Uterus (tissue), 4 donors: ENCODE results near the gene GDF7. TPM values are rescaled to one million over a fixed set of nuclear protein-coding genes. Genes with fewer than 3 reads are reported as not detected.

ENCODE experiments used
- DNase-seq, 2 donors: peaks; one replicate each; pipeline ENCODE4 v3.0.0-alpha.2; 2019 to 2020
- H3K27ac ChIP-seq, 2 donors: fragments of 200-600 bp; sonication (generic); 1 replicate in 1 of 2; 2 replicates in 1 of 2; pipeline ENCODE4 v1.5.1; 2016 to 2018
- H3K27me3 ChIP-seq, 2 donors: fragments of 200-600 bp; sonication (generic); one replicate each; pipeline ENCODE4 v1.5.1; 2018 to 2019; ENCODE audit warnings: control low read depth in 1 of 2
- H3K36me3 ChIP-seq, 2 donors: fragments of 200-600 bp; sonication (generic); one replicate each; pipeline ENCODE4 v1.5.1; 2019; ENCODE audit warnings: control low read depth in 1 of 2
- H3K4me1 ChIP-seq, 2 donors: fragments of 200-600 bp; sonication (generic); one replicate each; pipeline ENCODE4 v1.5.1; 2018 to 2019; ENCODE audit warnings: control low read depth in 1 of 2
- H3K4me3 ChIP-seq, 2 donors: fragments of 200-600 bp; sonication (generic); 1 replicate in 1 of 2; 2 replicates in 1 of 2; pipeline ENCODE4 v1.5.1; 2018 to 2019; ENCODE audit warnings: mild to moderate bottlenecking in 1 of 2
- H3K9me3 ChIP-seq, 2 donors: fragments of 200-600 bp; sonication (generic); one replicate each; pipeline ENCODE4 v1.5.1; 2019; ENCODE audit warnings: control low read depth in 1 of 2
- POLR2A ChIP-seq, 2 donors: fragments of 450-650 bp; IDR thresholded peaks; one replicate each; pipeline ENCODE4 v1.6.1; 2016; ENCODE audit warnings: antibody characterized with exemption in 2 of 2, mild to moderate bottlenecking in 1 of 2, moderate library complexity in 1 of 2
- intact Hi-C: fragments of 100-400 bp; cut with DNase I; formaldehyde crosslinking; loops from one replicate; pipeline ENCODE4 v1.15.1; 2023; ENCODE audit warnings: low total_unique reads
- total RNA-seq, 4 donors: library from RNA; depleted of rRNA in 3 of 4; stranded (reverse); fragments of >200 nt in 3 of 4; gene quantifications; one replicate each; pipeline versions ENCODE4 v1.1.0 to v1.2.4, GENCODE V29; 2014 to 2023
- TF ChIP-seq, protein P1 (sequence below), 4 experiments: fragments of 200-600 bp in 2 of 4; fragments of 450-650 bp in 2 of 4; sonication (generic) in 2 of 4; IDR thresholded peaks; one replicate each; pipeline ENCODE4 v1.5.1; 2016 to 2019; ENCODE audit warnings: antibody characterized with exemption in 4 of 4, mild to moderate bottlenecking in 2 of 4, moderate library complexity in 1 of 4
- donor health status: DM: yes; HTN: yes; CAD: no.

Gene GDF7
- total RNA-seq, 4 donors from 2014 or later = 1.5 to 45.6 (median 5.4) TPM

DNA sequence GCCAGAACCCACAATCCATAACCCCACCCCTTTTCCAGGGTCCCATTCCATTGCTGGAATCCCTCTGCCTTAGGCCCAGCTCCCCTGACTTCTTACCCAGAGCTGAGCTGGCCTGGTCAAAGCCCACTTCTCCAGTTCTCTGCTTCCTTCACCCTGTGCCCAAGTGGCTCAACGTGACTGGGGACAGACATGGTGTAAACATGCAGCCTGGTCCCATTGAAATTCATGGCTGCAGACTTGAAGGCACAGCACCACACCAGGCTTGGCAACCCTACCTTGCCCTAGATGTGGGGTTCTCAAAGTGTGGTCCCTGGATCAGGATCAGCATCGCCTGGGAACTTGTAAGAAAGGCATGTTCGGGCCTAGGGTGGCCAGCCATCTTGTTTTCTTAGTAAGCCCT, 19.7 kb upstream of the GDF7 start:
- no peaks in the 10 kb centered on the region for H3K36me3 ChIP-seq
- DNase-seq = no peak
- intact Hi-C loops = no loop called here
- TF ChIP-seq, protein P1, sequence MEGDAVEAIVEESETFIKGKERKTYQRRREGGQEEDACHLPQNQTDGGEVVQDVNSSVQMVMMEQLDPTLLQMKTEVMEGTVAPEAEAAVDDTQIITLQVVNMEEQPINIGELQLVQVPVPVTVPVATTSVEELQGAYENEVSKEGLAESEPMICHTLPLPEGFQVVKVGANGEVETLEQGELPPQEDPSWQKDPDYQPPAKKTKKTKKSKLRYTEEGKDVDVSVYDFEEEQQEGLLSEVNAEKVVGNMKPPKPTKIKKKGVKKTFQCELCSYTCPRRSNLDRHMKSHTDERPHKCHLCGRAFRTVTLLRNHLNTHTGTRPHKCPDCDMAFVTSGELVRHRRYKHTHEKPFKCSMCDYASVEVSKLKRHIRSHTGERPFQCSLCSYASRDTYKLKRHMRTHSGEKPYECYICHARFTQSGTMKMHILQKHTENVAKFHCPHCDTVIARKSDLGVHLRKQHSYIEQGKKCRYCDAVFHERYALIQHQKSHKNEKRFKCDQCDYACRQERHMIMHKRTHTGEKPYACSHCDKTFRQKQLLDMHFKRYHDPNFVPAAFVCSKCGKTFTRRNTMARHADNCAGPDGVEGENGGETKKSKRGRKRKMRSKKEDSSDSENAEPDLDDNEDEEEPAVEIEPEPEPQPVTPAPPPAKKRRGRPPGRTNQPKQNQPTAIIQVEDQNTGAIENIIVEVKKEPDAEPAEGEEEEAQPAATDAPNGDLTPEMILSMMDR (IDR thresholded peaks at IDR 0.05) = no peak
- TF ChIP-seq POLR2A (IDR thresholded peaks at IDR 0.05) = no peak
- peaks cover 0 to 22% of the 10 kb centered on the region in 2 donors for H3K4me1 ChIP-seq
- no peaks in the 10 kb centered on the region for H3K27me3 ChIP-seq
- no peak overlapping the region for H3K4me3 ChIP-seq
- H3K9me3 ChIP-seq = no peaks in the 10 kb centered on the region
- no peak overlapping the region for H3K27ac ChIP-seq

DNA sequence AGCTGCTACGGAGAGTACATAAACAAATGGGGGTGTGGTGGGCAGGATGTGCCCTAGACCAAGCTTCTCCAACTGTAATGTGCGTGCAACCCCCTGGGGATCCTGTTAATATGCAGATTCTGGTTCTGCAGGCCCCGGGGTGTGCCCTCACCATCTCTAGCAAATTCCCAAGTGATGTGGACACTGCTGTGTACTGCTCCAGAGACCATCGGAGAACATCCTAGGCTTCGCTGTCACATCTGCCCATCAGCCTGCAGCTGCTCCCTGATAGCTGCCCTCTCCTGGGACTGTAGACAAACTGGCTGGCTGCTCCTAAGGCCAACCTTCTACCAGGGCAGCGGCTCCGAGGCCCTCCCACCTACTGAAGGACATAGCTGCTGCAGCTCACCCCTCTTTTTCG, 19.2 kb upstream of the GDF7 start:
- no peak for DNase-seq
- intact Hi-C loops = no loop called here
- Histone ChIP-seq H3K36me3 (no peaks in the 10 kb centered on the region), H3K4me1 (peaks cover 0 to 20% of the 10 kb centered on the region in 2 donors), H3K4me3 (no peak overlapping the region), H3K27ac (no peak overlapping the region), H3K27me3 (no peaks in the 10 kb centered on the region), H3K9me3 (no peaks in the 10 kb centered on the region)
- TF ChIP-seq, protein P1 (IDR thresholded peaks at IDR 0.05) = no peak
- TF ChIP-seq POLR2A (IDR thresholded peaks at IDR 0.05) = no peak

DNA sequence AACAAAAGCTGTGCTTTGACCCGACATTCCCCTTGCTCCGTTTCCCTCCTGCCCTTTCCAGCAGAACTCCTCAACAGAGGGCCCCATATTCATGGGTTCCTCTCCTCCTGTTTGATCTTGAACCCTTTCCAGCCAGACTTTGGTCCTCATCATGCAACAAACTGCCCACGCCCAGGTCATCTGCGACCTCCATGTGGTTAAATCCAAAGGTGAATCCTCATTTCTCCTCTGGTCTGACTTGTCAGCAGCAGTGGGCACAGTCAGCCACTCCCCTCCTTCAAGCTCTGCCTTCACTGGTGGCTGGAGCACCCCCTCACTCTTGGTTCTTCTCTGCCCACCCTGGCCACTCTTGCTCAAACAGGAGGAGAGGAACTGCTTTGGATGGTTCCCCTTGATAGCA, 18.7 kb upstream of the GDF7 start:
- no peak overlapping the region for H3K27ac ChIP-seq
- no peak for DNase-seq
- peaks cover 0 to 20% of the 10 kb centered on the region in 2 donors for H3K4me1 ChIP-seq
- intact Hi-C loops = no loop called here
- no peaks in the 10 kb centered on the region for H3K27me3 ChIP-seq
- no peaks in the 10 kb centered on the region for H3K36me3 ChIP-seq
- no peak overlapping the region for H3K4me3 ChIP-seq
- TF ChIP-seq POLR2A (IDR thresholded peaks at IDR 0.05) = no peak
- TF ChIP-seq, protein P1 (IDR thresholded peaks at IDR 0.05) = no peak
- H3K9me3 ChIP-seq = no peaks in the 10 kb centered on the region

DNA sequence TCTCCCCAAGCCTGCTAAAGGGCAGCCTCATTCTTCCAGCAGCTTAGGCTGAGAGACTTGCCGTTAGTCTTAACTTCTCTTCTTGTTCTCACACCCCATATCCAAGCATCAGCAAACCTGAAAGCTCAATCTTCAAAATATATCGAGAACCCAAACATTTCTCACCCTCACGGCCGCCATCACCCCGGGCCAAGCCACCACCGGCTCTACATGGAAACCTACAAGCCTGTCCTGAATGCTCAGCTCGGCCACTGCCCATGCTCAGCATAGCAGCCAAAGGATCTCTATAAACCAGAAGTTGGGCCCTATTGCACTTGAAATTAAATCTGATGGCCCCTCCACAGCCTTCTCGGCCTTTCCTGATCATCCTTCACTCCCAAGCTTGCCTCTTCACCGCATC, 18.1 kb upstream of the GDF7 start:
- no peak overlapping the region for H3K27ac ChIP-seq
- H3K4me3 ChIP-seq = no peak overlapping the region
- intact Hi-C loops = no loop called here
- H3K36me3 ChIP-seq = no peaks in the 10 kb centered on the region
- H3K9me3 ChIP-seq = no peaks in the 10 kb centered on the region
- H3K27me3 ChIP-seq = no peaks in the 10 kb centered on the region
- TF ChIP-seq, protein P1 (IDR thresholded peaks at IDR 0.05) = no peak
- no peak for TF ChIP-seq POLR2A (IDR thresholded peaks at IDR 0.05)
- no peak for DNase-seq
- H3K4me1 ChIP-seq = peaks cover 0 to 20% of the 10 kb centered on the region in 2 donors

DNA sequence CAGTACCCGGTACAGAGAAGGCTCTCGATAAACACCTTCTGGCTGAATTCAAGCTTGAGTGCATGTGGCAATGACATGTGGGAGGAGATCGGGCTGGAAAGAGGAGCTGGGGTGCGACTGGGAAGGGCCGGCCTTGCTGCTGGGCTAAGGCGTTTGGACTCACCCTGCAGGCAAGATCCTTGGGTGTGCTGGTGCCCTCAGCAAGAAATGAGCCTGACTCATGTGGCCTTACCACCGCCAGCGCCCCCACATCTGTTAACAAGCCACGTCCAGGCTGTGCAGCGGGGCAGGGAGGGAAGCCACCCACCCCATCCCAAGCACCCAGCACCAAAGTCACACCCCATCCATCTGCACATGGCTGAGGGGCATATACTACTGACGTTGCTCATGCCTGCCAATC, 17.4 kb upstream of the GDF7 start:
- intact Hi-C loops = no loop called here
- DNase-seq = no peak
- H3K27ac ChIP-seq = no peak overlapping the region
- H3K4me1 ChIP-seq = peaks cover 0 to 20% of the 10 kb centered on the region in 2 donors
- H3K9me3 ChIP-seq = no peaks in the 10 kb centered on the region
- peak overlapping the region in 1 of 2 donors; percentile 78 for H3K4me3 ChIP-seq
- TF ChIP-seq POLR2A (IDR thresholded peaks at IDR 0.05) = no peak
- TF ChIP-seq, protein P1 (IDR thresholded peaks at IDR 0.05) = no peak
- no peaks in the 10 kb centered on the region for H3K27me3 ChIP-seq
- no peaks in the 10 kb centered on the region for H3K36me3 ChIP-seq
